ENCODE results near the gene CSF2. TPM values are rescaled to one million over a fixed set of nuclear protein-coding genes. Genes with fewer than 3 reads are reported as not detected.

The CSF2 gene
- polyA plus RNA-seq, 3 donors, result not detected

DNA sequence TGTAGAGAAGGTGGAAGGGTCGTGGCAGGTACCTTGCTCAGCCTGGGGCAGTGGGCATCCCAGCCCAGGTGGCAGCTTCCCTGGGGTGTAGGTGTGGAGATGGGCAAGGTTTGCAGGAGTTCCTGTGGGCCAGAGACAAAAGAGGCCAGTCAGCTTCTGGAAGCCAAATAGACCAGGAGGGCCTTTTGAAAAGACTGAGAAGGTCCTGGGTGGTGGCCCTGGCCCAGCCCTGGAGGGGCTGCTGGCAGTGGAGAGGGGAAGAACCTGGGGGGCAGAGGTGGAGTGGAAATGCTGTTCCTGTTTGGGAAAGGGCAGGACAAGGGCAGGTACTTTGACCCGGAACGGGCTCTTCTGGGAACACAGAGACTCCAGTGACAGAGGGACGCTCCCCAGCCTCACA lies 20.1 kb upstream of the CSF2 start:
- no peak for DNase-seq (ENCODE audit: extremely low read depth in 1 of 11, low read depth in 9 of 11, low spot score in 4 of 11)

DNA sequence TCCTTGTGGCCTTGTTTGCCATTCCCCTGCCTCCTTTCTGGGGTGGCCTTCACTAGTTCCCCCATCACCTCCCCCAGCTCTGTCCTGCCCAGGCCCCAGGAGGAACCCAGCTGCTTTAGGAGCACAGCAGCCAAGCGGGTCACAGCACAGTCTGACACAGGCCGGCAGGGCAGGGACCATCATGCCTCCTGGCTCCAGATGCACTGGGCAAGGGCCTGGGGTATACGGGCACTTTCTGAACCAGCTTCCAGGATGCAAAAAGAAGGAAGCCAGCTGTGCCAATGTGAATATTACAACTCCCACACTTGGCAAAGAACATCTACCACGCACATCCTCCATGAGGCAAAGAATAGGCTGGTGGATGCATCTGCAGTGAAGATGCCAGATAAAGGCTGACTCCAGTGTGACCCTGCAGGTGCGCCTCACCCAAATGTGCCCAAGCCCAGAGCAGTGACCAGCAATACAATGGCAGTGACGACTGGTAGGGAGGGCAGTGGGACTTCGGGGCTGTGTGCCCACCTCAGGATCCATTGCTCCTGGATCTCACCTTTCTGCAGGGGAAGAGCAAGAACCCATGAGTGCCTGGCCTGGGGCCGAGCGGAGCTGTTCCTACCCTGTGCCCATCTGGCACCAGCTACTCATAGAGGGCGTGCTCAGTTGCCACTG lies 19.4 kb upstream of the CSF2 start:
- no peak for DNase-seq (ENCODE audit: extremely low read depth in 1 of 11, low read depth in 9 of 11, low spot score in 4 of 11)

DNA sequence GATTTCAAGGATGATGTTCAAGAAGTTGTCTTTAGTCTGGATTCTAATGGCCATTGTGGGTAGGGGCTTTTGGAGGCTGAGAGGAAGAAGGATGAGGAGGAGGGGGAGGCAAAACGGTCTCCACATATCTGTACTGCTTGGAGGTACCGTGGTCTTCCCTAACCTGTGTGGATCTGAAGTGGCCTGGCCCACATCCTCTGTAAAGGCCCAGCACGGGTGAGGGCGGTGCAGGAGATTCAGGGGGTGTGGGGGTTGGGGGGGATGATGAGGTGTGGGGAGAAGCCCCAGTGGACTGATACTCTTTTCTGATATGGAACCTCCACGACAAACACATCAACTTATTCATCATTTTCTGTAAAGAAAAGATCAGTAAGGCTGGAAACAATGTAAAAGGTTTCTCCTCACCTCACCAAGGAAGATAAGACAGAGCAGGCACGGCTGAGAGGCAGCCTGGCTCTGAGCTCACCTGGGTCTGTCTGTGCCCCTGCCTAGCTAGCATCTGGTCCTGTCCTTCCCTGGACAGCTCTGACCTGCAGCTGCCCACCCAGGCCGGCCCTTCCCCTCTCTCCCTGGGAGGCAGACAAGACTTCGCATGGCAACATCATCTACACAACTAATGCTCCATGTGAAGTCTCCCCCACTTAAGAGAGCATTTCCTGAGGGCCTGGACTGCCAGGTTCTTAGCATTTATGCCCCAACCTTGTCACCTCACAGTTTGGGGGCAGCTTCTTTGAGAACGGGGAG lies 18.7 kb upstream of the CSF2 start:
- DNase-seq (ENCODE audit: extremely low read depth in 1 of 11, low read depth in 9 of 11, low spot score in 4 of 11), result no peak

DNA sequence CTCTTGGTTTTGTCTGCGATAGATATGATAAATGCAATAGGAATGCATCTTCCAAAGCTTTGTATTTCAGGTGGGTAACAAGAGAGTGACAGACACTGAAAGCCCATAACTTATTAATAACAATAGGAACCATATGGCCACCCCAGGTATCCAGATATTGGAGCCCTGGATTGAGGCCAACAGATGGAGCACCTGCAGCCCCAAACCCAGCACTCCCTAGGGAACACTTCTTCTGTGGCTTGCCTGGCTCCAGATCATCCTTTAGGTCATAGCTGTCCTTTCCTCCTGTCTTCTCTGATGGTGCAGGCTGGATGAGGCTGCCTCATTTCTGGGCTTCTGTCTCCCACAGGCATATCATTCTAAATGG lies 18.2 kb upstream of the CSF2 start:
- DNase-seq (ENCODE audit: extremely low read depth in 1 of 11, low read depth in 9 of 11, low spot score in 4 of 11), result no peak

DNA sequence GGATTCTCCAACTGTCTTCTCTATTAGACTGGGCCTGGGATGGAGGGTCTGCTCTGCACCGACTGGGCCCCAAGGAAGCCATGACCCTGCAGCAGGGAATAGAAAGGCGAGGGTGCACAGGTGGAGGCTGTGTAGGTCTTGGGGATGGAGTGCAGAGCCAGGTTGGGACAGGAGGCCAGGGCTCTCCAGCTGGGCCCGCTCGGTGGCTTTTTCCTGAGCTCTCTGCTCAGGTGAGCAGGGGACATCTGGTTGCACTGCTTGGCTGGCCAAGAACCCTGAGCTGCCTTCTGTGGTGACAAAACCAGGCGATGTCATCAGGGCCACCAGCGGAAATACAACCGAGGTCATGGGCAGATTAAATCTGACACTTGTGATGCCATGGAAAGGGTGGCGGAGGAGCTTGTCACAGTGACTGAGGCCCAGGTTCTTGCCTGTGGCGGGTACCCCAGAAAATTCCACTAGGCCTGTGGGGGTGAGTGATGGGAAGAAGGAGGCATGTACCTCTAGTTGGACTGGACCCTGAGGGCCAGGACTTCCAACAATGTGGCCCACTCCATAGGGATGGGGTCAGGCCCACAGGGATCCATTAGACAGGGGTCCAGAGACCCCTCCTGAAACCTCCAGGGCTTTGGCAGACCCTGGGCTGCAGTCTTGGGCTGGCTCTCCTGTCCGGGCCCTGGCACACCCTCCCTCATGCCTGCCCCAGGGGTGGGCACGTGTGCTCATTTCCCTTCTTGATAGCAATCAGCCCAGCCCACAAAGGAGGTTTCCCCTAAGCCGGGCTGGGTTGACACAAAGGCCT lies 17.6 kb upstream of the CSF2 start:
- no peak for DNase-seq (ENCODE audit: extremely low read depth in 1 of 11, low read depth in 9 of 11, low spot score in 4 of 11)

DNA sequence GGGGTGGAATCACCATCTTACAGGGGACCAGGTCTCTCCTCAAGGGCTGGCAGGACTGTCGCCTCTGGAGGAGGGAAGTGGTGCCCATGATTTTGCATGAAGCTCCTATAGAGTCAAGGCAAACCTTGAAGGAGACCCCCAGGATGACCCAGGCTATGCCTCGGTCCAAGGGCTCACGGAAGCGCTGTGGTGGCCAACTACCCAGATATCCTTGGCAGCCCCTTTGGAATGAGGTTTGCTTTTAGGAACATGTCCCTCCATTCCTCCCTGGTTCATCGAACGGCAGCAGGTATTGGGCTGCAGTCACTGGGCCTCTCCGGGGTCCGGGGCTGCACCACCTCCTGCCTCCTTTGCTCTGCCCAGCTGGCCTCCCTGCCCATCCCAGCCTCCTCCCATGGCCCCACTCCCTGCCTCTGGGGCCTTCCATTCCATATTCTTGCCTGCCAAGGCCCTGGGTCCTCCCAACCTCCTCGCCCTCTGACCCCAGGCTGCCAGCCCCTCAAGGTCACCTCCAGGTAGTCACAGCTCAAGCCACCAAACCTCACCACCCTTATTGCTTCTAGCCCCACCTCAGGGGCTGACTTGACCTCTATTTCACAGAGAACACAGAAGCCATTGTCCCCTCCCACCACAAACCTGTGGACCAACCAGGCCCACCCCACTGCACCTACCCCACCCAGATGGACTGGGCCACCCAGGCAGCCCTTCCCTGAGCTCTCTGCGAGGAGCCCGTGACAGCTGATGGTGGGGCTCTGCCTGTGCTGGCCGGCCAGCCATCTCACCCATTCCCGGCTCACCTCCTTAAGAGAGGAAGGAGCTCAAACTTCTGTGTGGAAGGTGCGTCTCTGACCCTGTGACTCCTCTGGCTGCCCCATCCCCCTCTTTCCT lies 16.7 kb upstream of the CSF2 start:
- no peak for DNase-seq (ENCODE audit: extremely low read depth in 1 of 11, low read depth in 9 of 11, low spot score in 4 of 11)

DNA sequence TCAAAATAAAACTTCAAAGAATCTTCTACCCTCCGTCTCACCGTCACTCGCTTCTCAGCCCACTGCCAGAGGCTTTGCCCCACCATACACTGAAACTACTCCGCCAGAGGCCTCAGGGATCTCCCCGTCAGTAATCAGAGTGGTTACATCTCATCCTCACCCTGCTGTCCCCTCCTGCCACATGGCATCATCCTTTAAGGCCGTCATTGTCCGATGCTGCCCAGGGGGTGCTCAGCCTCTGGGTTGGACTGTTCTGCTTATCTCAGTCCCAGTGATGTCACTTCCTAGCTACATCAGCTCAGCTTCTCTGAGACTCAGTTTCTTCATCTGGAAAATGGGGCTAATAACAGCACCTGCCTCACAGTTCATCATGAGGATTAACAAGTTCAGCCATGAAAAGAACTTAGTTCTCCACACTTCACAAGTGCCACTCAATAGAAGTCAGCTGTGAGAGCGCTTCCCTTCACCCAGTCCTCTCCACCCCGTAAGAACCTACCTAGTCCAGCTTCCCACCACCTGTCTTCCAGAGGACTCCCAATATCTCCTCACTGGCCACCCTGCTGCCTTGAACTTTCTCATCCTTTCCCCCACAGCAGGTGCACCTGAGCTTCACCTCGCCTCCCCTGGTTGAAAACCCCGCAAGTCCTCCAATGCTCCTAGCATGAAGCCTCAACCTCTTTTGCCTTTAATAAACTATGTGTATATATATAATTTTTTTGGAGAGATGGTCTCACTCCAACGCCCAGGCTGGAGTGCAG lies 15.9 kb upstream of the CSF2 start:
- no peak for DNase-seq (ENCODE audit: extremely low read depth in 1 of 11, low read depth in 9 of 11, low spot score in 4 of 11)

DNA sequence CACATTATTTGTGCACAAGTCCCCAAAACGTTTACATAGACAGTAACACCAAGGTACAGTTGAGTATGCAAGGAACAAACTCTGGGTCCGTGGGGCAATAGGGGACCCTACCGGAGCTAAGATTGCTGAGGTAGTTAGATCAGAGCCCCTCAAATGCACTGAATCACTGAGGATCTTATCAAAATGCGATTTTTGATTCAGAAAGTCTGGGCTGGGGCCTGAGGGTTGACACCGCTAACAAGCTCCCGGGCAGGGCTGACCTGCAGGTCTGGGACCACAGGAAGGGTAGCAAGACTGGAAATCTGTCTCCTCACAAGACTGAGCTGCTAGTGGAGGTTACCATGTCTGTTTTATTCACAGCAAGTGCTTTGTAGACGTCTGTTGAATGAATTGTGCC lies 14.9 kb upstream of the CSF2 start:
- no peak for DNase-seq (ENCODE audit: extremely low read depth in 1 of 11, low read depth in 9 of 11, low spot score in 4 of 11)

DNA sequence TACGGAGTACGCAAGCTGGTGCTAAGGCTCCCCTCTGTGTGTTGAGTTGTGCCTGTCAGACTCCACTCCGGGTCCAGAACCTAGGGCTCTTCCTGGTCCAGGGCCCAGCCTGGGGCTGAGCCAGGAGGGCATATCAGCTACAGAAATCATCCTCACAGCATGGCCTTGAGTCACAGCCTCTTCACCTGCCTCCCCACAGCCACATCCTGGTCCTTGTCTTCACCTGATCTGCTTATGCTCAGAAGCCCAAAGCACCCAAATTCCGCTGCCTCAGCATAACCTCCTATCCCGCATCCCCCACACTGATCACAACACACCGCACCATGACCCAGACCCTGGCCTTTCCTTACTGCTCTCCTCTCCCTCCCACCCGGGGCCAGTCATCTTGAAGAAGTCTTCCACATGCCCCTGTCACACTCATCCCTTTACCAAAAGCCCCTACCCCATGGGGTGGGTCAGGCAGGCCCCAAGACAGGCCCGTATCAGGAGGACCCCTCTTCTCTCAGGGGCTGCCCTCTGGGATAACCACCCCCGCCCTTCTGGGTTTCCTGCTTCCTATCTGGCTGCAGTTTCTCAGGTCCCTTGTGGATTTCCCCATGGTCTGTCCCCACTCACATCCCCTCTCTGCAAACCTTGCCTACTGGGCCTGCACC lies 14.4 kb upstream of the CSF2 start:
- DNase-seq (ENCODE audit: extremely low read depth in 1 of 11, low read depth in 9 of 11, low spot score in 4 of 11), result no peak

DNA sequence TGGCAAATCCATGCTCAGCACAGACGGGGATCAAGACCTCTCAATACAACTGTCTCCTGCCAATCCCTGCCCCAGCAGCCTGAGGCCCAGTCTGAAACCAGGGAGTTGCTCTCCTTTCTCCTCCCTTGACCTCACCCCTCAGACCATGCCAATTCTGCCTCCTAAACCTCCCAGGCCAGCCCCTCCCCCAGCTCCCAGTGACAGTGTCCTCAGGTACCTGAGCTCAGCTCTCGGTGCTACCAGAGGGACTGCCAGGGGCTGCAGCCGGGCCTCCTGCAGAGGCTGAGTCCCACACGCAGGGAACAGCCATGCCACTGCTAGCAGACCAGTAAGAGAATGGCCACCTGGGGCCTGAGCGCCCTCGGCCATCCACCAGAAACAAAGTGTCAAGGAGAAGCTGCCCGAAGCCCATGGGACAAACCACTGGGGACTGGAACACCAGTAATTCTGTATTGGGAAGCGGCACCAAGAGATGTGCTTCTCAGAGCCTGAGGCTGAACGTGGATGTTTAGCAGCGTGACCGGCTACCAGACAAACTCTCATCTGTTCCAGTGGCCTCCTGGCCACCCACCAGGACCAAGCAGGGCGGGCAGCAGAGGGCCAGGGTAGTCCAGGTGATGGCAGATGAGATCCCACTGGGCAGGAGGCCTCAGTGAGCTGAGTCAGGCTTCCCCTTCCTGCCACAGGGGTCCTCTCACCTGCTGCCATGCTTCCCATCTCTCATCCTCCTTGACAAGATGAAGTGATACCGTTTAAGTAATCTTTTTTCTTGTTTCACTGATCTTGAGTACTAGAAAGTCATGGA lies 13.7 kb upstream of the CSF2 start:
- no peak for DNase-seq (ENCODE audit: extremely low read depth in 1 of 11, low read depth in 9 of 11, low spot score in 4 of 11)

DNA sequence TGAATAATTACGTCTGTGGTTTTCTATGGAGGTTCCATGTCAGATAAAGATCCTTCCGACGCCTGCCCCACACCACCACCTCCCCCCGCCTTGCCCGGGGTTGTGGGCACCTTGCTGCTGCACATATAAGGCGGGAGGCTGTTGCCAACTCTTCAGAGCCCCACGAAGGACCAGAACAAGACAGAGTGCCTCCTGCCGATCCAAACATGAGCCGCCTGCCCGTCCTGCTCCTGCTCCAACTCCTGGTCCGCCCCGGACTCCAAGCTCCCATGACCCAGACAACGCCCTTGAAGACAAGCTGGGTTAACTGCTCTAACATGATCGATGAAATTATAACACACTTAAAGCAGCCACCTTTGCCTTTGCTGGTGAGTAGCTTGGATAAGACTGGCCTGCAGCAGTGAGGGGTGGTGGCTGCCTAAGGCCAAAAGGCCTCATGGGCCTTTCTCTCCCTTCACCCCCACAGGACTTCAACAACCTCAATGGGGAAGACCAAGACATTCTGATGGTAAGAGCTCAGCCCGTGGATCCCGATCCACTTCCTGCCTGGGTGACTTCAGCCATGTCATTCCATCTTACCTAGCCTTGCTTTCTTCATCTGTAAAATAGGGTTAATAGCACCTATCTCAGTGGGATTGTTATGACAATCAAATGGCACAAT lies 13.0 kb upstream of the CSF2 start, which contains the start of gene IL3:
IL3 (plus strand) TSS at position 155 of the 661 bp plus-strand sequence; CDS start at position 207, 52 bp downstream.
- no peak for DNase-seq (ENCODE audit: extremely low read depth in 1 of 11, low read depth in 9 of 11, low spot score in 4 of 11)

DNA sequence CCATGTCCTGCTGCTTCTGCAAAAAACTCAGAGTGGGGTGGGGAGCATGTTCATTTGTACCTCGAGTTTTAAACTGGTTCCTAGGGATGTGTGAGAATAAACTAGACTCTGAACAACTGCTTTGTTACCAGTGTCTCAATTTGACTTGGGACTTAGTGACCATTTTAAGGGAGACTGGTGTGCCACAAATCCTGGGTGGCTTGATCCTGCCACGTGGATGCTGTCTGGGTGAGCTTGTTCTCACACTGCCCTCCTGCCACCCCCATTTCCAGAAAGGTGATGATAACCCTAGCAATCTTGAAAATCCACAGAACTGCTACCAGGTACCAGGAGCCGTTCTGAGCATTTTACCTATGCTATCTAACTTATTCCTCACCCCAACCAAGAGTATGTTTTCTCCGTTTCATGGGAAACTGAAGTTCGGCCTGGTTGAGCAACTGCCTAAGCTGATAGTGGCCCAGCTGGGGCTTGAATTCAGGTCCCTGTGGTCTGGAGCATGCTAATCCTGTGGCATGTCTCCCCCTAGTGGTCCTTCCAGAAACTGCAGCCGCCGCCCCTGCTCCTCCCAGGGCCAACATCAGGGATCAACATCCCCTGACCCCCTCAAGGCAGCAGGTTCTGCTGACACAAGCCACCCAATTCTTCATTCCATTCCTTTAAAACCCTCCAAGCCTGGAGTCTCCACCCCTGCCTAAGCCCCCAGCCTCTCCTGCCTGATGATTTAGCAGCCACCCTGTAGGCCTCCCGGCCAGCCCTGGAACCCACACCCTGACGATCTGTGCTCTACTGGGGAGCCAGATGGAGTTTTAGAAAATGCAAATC lies 10.3 kb upstream of the CSF2 start:
- DNase-seq (ENCODE audit: extremely low read depth in 1 of 11, low read depth in 9 of 11, low spot score in 4 of 11), result peak in 3 of 11 donors; percentile 7 to 11 (median 9)

DNA sequence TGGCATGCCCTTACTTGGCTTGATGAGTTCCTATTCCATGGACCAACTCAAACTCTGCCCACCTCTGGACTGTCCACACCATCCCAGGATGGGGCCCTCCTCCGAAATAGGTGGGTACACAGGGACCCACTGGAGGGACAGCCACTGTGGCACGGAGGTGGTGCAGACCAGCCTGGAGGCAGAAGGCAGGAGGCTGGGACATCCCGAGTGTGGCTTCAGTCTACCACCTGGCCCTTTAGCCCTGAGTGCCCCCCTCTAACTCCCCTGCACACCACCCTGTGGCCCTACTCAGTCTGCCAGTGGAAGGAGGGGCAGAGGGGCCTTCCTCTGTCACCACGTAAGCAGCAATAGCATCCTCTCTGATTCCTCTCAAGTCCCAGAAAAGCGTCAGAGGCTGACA lies 9.4 kb upstream of the CSF2 start:
- no peak for DNase-seq (ENCODE audit: extremely low read depth in 1 of 11, low read depth in 9 of 11, low spot score in 4 of 11)

DNA sequence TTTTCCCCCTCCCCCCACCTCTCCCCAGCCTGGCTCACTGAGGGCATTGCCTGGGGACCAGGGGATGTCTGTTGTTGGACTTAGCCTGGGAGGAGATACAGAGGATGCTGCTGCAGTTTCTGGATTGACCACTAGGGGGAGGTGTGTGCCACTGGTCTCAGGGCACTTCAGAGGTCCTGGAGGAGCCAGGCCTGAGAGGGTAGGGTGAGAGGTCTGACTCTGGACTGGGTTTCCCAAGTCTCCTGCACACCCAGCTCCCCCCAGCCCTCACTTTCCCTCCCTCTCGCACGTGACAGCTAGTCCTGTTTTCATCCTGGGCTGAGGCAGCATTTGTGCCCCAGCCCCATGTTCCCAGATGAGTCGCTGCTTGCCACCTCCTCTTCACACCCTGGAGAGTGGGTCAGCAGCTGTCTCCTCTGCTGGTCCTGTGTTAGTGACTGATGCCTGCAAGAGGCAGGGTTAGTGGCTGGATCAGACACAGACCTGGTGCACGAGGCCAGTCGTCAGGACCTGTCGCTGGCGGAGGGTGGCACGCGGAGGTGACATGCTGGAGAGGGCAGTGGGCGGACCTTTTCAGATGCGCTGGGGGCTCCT lies 8.8 kb upstream of the CSF2 start:
- peak in 9 of 11 donors; percentile 8 to 45 (median 31) for DNase-seq (ENCODE audit: extremely low read depth in 1 of 11, low read depth in 9 of 11, low spot score in 4 of 11)

DNA sequence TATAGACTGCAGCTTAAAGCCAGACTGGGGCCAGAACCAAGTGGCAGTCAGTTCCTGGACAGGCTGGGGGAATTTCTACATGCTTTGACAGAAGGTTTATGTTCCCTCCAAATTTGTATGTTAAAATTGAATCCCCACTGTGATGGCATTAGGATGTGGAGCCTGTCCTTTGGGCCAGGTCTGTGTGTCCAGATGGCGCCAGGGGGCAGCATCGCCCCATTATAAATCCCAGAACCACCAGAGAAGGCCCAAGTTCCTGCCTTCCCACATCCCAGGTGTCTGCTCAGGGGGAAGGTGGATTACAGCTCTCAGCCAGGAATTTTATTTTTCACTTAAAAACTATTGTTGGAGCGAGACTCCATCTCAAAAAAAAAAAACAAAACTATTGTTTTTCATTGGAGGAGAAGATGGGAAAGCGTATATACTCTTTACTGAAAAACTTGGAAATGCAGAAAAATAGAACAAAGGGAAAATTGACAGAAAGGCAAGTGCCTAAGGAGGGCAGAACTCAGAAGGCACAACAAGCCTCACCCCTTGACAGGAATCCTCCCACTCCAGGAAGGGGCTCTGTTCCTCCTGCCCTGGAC lies 8.1 kb upstream of the CSF2 start:
- DNase-seq (ENCODE audit: extremely low read depth in 1 of 11, low read depth in 9 of 11, low spot score in 4 of 11), result peak in 9 of 11 donors; percentile 13 to 35 (median 26)

Data from renal cortex interstitium (tissue), 11 donors.